Erythroblast (primary cell): ENCODE measurements around the gene GPR137B.

Source experiments
- GATA1 ChIP-seq: IDR thresholded peaks from 2 replicates; pipeline ENCODE4 v1.6.1; 2011; ENCODE audit warnings: low read depth, mild to moderate bottlenecking, control low read depth, low read length, moderate library complexity
- POLR2A ChIP-seq: IDR thresholded peaks from 2 replicates; pipeline ENCODE4 v1.6.1; 2011; ENCODE audit warnings: mild to moderate bottlenecking, low read length

DNA sequence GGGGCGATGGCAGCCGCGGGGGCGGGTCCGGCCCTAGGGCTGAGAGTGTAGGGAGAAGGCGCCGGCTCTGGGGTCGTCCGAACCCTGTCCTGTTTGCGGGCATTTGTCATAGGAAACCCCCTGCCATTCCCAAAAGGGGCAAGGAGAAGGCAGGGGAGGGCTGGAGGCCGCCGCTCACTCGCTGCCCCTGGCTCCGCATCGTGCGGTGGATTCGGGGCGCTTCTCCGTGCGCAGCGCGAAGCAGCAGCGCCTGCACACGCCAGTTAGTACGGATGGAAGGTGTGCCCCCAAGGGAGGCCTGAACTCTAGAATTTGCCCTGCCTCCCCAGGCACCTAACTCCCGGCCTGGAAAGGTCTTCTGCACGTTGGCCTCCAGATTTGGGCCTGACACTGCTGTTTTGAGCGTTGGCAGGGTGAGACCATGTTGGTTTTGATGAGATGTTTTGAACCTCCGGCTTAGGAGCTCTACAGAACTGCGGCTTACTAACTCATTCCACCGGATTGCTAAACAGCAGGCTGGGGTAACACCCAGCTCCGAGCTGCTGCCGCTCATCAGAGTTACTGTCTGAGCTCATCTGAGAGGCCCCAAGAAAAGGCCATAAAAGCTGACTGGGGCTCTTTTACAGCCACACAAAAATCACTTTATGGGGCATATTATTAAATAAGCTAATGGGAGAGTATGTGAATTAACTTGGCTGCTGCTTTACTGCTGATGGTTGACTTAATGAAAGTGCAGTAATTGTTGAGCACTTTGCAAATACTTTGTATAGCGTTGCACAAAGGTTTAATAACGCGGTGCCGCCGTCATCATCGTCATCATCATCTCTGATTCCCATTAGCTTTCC, 987 bp downstream of the GPR137B start:
- TF ChIP-seq POLR2A (no peak), GATA1 (no peak)
